ACHN (cell line): ENCODE data around the gene LIAS.
"Not testable (repeated sequence)": the region's sequence is repeated elsewhere in the genome, so short reads cannot be mapped to it uniquely, and the experiment has no call there.

Source experiments
- DNase-seq: peaks from one replicate; pipeline ENCODE4 v3.0.0-alpha.2; 2015
- in situ Hi-C: cut with HindIII; loops from 2 replicates; pipeline ENCODE4 v1.10.0; 2017; ENCODE audit warnings: low sequenced_read_pairs, low pct_ligation_motif_present, low pct_unique_long_range_greater_than_20kb

LIAS gene

DNA sequence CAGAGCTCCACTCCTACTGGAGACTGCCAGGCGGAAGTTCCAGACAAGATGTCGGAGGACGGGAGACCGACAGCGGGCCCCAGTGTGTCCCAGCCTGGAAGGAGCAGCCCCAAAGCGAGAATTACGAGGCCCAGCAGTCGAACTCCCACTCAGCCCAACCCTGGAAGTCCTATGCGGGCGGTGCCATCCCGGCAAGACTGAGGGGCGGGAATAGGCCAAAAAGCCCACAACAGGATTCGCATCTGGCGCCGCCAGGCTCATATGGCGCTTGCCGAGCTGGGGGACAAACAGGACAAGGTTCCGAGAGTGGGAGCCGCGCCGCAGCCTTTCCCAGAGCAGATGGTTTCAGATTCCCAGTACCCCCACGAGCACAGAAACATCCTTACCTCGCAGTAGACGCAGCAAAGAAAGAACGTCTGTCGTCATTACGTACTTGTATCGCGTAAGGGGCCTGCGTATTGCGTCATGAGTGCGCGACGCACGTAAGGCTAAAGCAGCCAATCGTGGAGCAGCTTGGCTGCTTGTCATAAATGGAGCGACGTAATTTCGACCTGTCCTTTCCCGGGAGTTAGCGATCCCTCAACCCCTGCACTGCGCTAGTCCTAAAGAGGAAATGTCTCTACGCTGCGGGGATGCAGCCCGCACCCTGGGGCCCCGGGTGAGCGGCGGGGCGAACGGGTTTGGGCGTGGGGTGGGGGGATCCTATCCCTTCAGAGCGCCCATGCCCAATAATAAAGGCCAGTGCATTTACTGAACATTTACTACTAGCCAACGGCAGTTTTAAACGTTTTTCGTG lies at the start of gene LIAS, which contains the start of gene RPL9:
Gene LIAS (plus strand): TSS at position 552 of the 796 bp plus-strand sequence. CDS start 62 bp downstream, at position 614.
Gene RPL9 (minus strand): TSS at position 418 of the 796 bp plus-strand sequence. CDS start 483 bp downstream, outside the sequence.
- peak; percentile 98 for DNase-seq
- in situ Hi-C loops = no loop called here

DNA sequence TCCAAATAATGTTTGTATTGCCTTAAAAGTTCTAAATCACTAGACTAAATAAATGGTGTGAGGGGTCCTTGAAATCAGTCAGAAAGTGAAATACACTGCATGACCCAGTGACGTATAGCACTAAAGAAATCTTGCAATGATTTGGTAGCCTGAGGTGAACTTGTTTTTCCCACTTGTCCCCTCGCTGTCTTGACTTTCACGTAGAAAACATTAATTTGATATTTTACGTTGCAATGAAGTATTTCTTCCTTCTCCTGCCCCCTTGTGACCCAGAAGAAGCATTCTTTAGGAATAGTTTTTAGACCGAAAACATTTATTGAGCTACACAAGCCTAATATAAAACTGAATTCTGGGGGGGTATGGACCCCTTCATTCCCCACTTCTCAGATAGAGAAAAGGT lies 48.4 kb upstream of the LIAS start:
- in situ Hi-C loops = no loop called here
- peak; percentile 7 for DNase-seq

DNA sequence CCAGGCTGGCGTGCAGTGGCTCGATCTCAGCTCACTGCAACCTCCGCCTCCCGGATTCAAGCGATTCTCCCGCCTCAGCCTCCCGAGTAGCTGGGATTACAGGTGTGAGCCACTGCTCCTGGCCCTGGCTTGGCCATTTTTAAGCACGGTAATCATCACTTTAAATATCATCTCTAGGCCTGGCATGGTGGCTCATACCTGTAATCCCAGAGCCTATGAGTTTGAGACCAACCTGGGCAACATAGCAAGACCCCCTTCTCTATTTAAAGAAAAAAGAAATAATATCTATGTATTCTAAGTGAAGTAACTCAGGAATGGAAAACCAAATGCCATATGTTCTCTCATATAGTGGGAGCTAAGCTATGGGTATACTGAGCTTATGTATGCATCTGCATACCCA lies 47.3 kb upstream of the LIAS start:
- in situ Hi-C loops, DNase-seq: not testable (repeated sequence)

DNA sequence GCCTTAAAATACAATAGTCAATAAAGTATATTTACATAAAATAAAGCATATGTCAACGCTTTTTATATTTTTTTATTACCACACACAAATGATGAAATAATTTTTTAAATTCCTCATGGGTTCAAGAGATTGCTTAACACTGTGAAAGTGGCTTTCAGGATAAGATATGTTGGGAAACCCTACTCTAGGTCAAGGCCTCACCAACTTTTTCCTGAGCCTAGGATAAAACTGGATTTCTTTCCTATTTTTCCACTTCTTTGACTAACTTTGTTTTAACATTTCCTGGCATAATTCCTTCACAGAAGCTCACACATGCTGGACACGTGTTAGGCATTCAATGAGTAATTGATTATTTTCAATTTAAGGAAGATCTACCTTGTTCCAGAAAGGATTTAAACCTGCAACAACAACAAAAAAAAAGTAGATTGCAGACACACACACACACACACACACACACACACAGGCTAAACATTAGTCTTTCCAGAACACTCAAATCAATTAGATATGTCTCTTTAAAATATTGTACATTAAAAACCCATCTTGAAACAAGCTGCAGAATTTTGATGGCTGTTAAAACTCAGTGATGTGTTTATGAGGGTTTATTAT lies 43.1 kb upstream of the LIAS start:
- no peak for DNase-seq
- in situ Hi-C loops = no loop called here

DNA sequence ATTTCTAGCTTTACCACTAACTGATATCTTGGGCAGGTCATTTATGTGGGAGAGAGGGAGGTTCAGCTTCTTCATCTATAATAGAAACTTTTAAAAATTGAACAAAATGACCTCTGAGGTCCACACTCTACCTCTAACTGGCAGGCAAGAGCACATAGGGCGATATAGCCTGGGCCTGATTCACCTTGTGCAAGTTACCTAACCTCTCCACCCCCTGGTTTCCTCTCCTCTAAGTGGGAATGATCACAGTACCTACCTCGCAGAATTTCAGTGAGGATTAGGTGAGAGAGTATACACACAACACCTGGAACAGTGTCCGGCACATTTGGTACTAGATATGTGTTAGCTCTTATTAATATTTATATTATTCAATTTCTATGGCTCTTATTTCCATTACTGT lies 36.6 kb upstream of the LIAS start:
- in situ Hi-C loops = no loop called here
- DNase-seq = no peak

DNA sequence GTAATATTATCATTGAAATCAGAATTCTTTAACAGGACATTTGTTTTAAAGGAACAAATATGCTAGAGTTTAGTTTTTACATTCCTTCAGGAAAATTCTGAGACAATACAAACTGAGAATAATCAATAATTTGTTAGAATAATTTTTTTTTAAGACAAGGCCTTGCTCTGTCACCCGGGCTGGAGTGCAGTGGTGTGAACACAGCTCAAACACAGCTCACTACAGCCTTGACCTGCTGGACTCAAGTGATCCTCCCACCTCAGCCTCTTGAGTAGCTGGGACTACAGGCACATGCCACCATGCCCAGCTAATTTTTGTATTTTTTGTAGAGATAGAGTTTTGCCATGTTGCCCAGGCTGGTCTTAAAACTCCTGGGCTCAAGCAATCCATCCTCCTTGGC lies 33.6 kb upstream of the LIAS start:
- in situ Hi-C loops, DNase-seq: not testable (repeated sequence)

DNA sequence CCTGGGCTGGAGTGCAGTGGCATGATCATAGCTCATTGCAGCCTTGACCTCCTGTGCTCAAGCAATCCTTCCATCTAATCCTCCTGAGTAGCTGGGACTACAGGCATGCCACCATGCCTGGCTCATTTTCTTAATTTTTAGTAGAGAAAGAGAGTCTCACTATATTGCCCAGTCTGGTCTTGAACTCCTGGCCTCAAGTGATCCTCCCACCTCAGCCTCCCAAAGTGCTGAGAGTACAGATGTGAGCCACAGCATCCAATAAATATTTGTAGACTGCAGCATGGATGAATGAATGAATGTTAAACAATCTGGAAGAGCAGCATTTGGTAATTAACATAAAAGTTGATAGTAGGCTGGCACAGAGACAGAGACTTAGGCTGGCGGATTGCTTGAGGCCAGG lies 32.1 kb upstream of the LIAS start:
- no peak for DNase-seq
- in situ Hi-C loops = no loop called here

DNA sequence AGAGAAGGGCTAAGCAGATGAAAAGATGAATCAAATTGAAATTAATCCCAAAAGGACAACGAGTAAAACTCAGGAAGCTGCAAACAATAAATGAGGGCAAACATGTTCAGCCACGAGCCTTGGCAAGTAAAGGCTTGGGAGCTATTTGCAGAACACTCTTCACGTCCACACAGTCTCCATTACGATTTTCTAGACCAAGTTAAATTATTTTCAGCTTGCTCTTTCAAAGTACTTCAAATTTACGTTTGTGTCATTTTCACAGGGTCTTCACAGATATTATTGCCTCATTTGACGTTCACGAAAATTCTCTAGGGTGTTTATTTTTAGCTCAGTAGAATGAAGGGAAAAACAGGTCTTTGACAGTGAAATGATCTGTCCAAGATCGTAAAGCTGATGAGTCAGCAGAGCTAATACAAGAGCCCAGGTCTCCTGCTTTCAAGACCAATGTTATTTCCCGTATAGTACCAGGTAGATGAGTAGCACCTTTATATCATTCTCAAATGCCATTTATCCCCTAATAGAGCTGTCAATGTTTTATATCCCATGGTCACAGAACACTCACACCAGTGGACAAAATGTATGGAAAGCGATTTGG lies 31.2 kb upstream of the LIAS start:
- DNase-seq = no peak
- in situ Hi-C loops = no loop called here

DNA sequence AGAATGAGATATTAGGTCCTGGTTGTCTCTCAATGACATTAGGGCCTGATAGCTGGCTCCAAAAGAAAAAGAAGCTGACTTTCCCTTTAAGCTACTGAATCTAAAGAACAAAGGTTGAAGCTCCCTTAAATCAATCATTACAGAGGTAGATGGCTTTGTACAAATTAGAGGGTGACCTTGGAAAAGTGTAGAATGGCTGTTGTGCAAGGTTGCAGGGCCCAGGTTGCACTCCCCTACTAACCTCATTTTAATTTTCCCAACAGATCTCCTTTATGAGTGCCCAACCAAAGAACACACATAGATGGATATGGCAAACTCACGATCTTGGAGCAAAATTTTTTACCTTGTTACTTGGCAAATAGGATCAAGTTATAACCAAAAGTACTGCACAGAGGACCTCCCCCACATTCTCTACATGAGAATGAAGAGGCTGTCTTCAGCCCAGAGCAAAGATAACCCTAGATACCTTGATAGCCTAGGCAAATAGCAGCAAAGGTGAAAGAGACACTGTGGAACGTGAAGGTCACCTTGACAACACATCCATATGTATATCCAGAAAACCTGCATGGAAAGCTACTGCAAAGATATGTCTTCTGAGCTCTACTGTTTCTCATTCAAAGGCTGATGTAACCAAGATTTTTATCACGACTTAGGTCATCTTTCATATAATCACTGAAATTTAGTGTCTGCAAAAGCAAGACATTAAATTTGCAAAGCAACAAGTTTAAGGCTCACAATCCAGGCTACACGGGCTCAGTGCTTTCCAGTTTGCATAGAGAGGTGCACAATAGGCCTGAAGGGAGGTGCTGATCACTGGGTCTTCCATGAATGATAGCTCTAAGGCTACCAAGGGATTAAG lies 29.2 kb upstream of the LIAS start:
- no peak for DNase-seq
- in situ Hi-C loops = no loop called here

DNA sequence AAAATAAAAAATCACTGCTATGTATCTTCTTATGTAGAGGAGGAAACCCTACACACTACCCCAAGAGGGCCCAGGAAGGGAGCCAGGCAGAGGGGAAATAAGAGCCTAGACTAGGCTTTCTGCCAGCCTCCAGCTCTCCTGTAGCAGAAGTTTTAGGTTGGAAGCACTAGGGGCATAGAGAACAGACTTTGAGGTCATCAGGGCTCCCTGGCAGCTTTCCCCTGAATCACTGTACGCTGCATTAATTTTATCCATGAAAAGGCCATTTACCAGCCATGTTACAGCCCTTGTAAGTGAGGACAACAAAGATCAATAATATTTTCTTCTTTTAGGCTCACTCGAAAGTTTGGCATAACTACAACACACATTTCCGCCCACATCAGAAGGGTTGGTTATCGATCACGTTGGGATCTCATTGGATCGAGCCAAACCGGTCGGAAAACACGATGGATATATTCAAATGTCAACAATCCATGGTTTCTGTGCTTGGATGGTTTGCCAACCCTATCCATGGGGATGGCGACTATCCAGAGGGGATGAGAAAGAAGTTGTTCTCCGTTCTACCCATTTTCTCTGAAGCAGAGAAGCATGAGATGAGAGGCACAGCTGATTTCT lies 24.9 kb upstream of the LIAS start:
- DNase-seq = no peak
- in situ Hi-C loops = no loop called here

DNA sequence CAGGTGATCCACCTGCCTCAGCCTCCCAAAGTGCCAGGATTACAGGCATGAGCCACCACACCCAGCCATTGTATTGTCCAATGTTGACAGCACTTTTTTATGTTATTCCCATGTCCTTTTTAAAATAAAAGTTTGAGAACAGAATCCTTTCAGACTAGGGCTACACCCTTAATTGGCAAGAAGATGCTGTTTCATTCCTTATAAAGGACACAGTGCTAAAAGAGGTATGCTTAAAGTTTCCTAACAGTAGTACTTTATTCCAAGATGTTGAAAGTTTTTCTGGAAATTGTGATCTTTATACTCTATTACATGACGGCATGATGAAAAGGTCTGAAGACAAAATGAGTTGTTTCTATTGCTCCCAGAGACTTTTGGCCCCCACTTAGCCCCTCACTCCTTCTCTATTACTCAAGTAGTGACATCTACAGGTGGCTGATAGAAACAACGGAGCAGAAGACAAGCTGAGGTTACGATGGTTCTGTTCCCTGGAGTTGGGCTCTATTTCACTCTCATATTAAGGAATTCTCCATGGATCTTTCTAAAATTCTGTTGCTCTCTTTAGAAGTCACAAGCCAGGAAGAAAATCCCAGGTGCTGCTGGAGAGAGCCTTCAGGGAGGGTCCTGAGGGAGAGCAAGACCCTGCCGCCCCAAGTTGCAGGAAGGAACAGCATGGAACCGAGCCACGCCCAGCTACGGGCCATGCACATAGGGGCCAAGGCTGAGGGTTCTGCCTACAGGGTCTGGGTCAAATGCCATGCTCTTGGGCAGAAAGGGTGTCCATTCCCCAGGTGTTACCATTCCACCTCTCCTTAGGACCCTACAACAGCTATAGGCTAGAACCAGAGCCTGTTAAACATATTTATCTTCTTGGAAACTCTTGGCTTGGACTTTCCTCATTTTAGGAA lies 22.9 kb upstream of the LIAS start:
- in situ Hi-C loops = no loop called here
- DNase-seq = no peak

DNA sequence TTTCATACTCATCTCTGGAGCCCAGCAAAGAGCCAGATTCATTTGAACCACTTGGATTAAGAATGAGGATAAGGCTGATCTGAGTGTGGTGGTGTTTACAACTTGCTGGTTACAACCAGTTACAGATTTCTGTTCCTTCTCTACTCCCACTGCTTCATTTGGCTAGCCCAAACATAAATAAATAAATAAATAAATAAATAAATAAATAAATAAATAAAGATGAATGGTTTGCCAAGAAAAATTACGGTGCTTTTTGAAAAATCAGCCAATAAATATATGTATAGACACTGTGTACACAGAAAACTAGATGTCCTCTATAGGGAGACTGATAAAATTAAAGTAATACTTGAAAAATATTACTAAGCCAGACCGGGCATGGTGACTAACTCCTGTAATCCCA lies 17.3 kb upstream of the LIAS start:
- in situ Hi-C loops = no loop called here
- DNase-seq = no peak

DNA sequence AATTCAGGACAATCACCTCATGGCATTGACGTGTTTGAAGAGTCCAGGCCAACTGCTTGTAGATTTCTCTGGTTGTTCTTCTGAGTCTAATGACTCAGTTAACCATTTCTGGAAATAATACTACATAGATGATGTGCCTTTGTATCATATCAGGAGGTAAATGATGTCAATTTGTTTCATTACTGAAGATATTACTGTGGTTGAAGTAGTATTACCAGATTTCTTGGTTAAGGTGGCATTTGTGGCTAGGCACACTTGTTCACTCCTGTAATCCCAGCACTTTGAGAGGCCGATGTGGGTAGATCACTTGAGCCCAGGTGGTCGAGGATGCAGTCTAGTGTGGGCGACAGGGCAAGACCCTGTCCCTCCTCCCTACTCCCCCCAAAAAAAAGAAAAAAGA lies 15.9 kb upstream of the LIAS start:
- in situ Hi-C loops = no loop called here

DNA sequence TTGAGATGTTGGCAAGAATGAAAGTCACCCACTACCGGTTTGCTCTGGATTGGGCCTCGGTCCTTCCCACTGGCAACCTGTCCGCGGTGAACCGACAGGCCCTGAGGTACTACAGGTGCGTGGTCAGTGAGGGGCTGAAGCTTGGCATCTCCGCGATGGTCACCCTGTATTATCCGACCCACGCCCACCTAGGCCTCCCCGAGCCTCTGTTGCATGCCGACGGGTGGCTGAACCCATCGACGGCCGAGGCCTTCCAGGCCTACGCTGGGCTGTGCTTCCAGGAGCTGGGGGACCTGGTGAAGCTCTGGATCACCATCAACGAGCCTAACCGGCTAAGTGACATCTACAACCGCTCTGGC lies 12.4 kb upstream of the LIAS start:
- in situ Hi-C loops = no loop called here
- DNase-seq = no peak

More for the DNA sequence above, 15.9 kb upstream of the LIAS start:
- DNase-seq = no peak

DNA sequence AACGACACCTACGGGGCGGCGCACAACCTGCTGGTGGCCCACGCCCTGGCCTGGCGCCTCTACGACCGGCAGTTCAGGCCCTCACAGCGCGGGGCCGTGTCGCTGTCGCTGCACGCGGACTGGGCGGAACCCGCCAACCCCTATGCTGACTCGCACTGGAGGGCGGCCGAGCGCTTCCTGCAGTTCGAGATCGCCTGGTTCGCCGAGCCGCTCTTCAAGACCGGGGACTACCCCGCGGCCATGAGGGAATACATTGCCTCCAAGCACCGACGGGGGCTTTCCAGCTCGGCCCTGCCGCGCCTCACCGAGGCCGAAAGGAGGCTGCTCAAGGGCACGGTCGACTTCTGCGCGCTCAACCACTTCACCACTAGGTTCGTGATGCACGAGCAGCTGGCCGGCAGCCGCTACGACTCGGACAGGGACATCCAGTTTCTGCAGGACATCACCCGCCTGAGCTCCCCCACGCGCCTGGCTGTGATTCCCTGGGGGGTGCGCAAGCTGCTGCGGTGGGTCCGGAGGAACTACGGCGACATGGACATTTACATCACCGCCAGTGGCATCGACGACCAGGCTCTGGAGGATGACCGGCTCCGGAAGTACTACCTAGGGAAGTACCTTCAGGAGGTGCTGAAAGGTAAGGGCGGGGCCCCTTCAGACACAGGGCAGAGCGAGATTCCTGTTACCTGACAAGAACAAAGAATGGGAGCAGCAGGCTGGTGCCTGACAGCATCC lies 11.8 kb upstream of the LIAS start:
- DNase-seq = no peak
- in situ Hi-C loops = no loop called here

DNA sequence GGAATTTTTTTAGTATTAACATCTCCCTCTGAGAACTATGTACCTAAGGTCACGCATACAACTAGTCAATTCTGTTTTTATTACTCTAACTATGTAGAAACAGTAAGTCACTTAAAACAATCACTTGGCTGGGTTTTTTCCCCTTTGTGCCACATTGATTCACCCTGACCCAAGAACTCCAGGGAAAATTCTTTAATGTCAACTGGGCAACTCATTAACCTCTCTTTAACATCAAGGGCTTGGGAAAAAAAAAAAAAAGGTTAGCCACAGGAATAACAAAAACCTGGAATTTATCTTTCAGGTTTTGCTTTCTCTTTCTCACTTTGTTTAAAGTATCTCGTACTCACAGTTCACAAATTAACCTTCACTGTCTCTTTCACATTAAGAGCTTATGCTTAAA lies 8.2 kb upstream of the LIAS start:
- in situ Hi-C loops = no loop called here
- DNase-seq = no peak

DNA sequence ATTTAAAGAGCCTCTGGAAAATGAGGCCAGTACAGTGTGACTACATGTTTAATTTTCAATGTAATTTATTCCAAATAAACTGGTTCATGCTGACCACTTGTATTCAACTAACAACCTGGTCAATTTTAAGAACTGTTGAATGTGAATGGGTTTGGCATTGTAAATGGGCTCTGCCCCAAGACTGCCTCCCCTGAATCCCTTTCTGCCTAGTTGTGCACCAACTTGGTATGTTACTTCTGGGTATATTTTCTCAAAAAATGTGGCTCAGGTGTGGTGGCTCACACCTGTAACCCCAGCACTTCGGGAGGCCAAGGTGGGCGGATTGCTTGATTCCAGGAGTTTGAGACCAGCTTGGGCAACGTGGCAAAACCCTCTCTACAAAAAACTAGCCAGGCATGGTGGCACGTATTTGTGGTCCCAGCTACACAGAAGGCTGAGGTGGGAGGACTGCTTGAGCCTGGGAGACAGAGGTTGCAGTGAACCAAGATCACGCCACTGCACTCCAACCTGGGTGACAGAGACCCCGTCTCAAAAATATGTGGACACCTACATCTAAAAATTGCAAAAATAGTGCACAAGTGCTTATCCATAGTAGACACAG lies 7.3 kb upstream of the LIAS start:
- in situ Hi-C loops = no loop called here
- DNase-seq = no peak
